COLO668 (cell line): ENCODE measurements around the gene IGSF21.

Source experiments
- DNase-seq: peaks from one replicate; lab custom pipeline; 2025; ENCODE audit not compliant: unreplicated experiment; lab: John Stamatoyannopoulos, UW

IGSF21 gene

GRCh38 chr1:18394563-18395156 is 287.1 kb downstream of the IGSF21 start:
- no peak for DNase-seq

GRCh38 chr1:18396247-18396980 is 288.8 kb downstream of the IGSF21 start:
- DNase-seq, result no peak

GRCh38 chr1:18397641-18398040 is 290.0 kb downstream of the IGSF21 start:
- DNase-seq, result no peak

- no peak for DNase-seq
Measured at GRCh38 chr1:18398791-18399530, 291.4 kb downstream of the IGSF21 start.

- no peak for DNase-seq
Measured at GRCh38 chr1:18400347-18401102, 292.9 kb downstream of the IGSF21 start.

GRCh38 chr1:18401921-18402320 is 294.3 kb downstream of the IGSF21 start:
- DNase-seq, result no peak

GRCh38 chr1:18404460-18404859 is 296.9 kb downstream of the IGSF21 start:
- DNase-seq, result no peak

- no peak for DNase-seq
Measured at GRCh38 chr1:18407166-18408045, 299.8 kb downstream of the IGSF21 start.

- no peak for DNase-seq
Measured at GRCh38 chr1:18408656-18409370, 301.2 kb downstream of the IGSF21 start.

GRCh38 chr1:18409609-18410237 is 302.1 kb downstream of the IGSF21 start:
- DNase-seq, result no peak

GRCh38 chr1:18410407-18410806 is 302.8 kb downstream of the IGSF21 start:
- DNase-seq, result no peak

- no peak for DNase-seq
Measured at GRCh38 chr1:18411321-18411720, 303.7 kb downstream of the IGSF21 start.

- DNase-seq, result no peak
Measured at GRCh38 chr1:18411820-18412641, 304.4 kb downstream of the IGSF21 start.

GRCh38 chr1:18412882-18413353 is 305.3 kb downstream of the IGSF21 start:
- no peak for DNase-seq

- no peak for DNase-seq
Measured at GRCh38 chr1:18413541-18414305, 306.1 kb downstream of the IGSF21 start.

GRCh38 chr1:18414321-18414720 is 306.7 kb downstream of the IGSF21 start:
- DNase-seq, result no peak

GRCh38 chr1:18414872-18415447 is 307.4 kb downstream of the IGSF21 start:
- no peak for DNase-seq
